ENCODE measurements around the gene RNF31.
"Not testable (repeated sequence)": the region's sequence is repeated elsewhere in the genome, so short reads cannot be mapped to it uniquely, and the experiment has no call there.

The RNF31 gene

DNA sequence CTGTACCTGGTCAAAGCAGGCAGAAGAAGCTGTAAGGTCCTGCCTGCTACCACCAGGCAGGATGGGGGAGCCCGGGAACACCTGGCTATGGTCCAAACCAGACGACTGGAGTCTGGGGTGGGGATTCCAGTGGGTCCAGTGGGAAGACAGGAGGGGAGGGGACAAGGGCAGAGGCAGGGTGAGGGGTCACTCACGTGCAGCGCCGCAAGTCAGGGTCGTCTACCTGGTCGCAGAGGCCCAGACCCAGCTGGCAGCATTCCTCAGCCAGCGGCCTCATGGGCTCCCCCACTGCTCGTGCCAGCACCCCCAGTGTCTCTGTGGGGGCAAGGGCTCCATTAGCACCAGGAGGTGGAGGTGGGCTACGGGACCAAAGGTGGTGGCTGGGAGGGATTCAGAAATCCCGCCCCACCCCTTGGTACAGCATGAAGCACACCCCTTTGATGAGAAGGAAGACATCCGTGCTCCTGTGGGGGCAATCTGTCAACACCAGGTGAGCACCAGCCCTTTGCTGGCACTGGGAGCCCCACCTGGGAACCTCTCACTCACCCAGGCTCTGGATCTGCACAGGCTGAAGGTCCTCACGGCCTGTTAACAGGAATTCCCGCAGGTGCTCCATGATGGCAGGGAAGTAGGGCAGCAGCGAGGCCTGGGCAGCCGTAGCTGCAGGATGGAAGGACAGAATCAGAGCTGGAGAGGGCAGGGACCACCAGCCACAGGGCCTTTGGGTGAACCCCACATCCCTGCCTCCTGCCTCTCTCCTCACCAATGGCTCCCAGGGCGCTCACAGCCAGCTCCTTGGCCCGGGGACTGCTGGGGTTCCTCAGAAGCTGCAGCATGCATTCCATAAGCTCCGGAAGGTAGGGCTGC is 37.0 kb downstream of the RNF31 start:
- no peak for DNase-seq

DNA sequence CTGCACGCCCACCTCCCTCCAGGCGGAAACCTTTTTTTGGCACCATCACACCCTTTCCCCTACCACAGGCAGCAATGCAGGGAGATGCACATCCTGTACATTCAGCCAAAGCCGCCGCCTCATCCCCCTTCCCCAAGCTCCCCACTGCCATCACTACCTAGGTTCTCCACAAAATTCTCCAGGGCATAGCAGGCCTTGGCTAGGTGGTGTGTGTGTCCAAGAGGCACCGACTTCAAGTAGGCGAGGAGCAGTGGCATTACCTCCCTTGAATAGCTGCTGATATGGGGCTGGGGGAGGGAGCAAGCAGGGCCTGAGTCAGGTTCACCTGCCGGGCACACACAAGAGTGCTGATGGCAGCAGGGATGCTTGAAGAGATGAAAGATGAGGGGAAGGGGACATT is 37.7 kb downstream of the RNF31 start:
- DNase-seq: no peak

DNA sequence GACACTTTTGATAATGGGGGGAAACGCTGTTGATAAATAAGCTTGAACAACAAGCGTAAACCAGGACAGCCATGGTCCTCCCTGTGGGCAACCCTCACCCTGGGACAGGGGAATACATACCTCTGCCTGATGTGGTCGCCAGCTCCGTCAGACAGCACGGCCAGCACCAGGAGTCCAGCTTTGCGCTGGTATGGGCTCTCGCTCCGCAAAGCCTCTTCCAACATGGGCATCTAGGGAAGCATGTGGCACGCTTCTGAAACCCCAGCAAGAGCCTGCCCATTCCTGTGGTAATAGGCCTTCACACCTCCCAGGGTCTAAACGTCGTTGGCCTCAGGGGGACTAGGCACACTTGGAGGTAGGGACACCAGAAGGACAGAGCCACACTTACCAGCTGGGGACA is 38.4 kb downstream of the RNF31 start:
- no peak for DNase-seq

DNA sequence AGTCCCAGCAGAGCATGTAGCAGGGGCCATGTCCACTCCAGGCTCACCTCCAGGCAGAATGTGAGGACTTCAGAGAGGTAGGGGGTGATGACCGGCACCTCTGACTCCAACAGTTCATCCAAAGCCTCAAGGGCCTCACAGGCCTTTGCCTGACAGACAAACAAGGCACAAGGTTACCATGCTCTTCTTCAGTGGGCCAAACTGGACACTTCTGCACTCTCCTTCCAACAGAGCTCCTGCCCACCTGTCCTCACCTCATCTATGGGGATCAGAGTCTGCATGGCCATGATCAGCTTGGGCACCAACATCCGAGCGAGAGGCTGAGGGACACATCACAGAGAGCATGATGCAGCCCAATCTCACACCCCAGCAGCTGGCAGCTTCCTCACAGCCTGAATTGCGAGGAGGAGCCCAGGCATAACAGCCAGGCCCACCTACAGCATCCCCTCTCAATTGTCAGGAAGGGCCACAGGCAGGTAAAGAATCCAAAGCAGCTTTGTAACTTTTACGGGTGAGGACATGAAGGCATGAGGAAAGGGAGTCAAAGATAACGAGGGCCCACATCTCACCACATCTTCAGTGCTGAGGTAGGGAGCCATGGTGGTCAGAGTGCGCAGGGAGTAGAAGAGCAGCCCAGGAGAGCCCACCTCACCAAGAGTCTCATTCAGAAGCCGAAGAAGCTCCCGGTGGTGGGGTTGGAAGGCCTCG is 39.7 kb downstream of the RNF31 start:
- DNase-seq: no peak

DNA sequence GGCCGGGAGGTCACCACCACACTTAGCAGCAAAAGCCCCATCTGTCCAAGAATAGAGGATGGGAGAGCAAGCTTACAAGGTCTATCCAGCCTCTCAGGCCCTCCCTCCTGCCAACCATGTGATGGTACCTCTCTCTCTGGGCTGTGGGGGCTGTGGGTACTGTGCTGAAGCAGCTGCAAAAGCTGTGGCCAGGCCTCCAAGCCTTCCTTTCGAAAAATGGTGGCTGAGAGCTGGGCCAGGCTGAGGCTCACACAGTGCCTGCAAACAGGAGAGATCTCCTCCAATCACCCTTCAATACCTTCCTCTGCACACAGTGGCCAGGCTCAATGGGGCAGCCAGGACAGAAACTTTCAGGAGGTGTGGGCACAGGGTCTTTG is 40.2 kb downstream of the RNF31 start:
- DNase-seq: no peak

DNA sequence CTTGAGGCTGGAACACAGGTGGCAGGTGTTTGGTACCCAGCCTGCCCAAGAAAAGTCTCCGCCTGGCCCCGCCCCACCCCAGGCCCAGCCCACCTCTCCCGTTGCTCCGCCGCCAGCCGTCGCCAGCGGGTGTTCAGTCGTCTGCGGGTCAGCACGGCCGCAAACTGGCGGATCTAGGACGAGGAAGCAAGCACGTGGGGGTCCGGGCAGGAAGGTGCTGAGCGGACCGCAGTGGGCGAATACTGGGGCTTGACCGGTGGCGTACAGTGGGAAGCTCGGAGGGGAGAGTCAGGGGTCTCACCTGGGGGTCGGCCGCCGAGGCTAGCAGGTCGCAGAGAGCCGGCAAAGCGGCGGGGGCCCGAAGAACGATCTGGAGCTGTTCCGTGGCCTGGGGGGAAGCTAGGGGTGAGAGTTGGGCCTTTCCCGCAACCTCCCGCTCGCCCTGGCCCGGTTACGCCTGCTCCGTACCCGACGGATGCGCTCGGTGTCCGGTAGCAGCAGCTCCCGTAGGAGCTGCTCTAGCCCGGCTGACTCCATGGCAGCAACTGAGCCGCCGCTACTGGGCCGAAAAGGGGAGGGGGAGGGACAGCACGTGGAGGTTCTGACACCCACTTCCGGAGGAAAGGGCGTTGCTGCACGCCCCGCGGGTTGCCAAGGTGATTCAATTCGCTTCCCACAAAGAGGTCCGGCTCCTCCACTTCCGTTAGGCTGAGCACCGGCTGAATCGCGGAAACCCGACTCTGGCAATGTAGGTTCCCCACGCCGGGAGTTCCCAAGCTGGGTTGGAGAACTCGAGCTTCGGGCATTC is 41.2 kb downstream of the RNF31 start, which contains the start of gene IPO4:
Gene IPO4, minus strand, starts transcription at position 566 of the 808 bp plus-strand sequence. Its CDS starts 29 bp downstream, at position 537.
- DNase-seq: peak; percentile 93 to 96

DNA sequence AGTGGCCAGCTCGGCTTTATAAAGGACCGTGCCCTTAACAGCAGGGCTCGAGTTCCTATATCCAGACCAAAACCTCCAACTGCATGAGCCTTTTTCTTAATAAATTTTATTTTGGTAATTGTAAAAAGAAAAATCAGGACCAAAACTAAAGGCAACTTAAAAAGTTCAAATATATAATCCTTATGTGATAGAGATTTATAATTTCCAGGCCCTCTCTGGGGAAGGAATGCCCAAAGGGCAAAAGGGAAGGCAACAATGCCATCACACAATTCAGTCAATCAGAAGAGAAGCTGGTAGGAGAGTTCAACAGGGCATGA is 41.7 kb downstream of the RNF31 start:
- DNase-seq: no peak

DNA sequence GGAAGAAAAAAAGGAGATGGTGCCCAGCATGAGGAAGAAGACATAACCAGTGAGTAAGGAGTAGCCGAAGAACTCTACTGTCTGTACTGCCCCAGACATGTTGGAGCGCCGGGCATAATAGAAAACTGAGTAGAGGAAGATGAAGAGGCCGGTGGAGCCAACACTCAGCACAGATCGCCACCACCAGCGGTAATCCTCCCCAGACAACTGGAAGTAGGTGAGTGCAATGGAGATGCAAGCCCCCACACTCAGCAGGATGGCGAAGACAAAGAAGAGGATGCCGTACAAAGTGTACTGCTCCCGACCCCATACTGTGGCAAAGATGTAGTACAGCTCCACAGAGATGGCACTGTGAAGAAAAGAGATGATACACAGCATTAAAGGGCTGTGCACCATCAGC is 42.2 kb downstream of the RNF31 start:
- DNase-seq: no peak

DNA sequence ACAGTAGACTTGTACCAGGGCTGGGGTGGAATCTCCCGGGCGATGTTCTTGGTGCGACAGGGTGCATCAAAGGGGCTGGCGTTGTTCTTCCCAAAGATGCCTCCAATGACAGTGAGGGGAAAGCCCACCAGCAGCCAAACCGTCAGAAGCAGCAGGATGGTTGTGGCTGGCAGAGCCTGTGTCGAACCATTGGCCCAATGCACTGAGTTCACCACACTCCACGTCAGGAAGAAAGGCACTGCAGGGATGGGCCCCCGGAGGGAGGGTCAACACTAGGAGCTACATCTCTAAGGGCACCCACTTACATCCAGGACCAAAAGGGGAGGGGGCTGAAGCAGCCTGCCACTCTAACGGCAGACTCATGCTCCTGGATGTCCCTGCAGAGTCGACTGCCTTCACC is 43.1 kb downstream of the RNF31 start:
- no peak for DNase-seq

DNA sequence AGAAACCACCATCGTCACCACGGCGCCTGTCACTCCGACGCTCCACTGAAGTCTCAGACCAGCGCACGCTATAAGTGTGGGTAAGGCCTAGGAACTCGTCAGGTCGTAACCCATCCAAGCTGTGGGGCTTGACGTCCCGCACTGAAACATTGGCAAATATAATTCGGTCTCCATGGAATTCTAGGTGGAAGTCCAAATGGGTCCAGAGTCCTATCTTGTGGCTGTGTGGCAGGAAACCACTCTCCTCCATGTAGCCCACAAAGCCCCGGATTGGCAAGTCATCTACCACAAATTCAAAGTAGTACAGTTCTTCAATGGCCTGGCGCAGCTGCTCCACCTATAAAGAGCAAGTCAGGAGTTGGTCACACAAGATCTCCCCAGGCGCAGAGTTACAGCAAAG is 45.6 kb downstream of the RNF31 start:
- DNase-seq: no peak

DNA sequence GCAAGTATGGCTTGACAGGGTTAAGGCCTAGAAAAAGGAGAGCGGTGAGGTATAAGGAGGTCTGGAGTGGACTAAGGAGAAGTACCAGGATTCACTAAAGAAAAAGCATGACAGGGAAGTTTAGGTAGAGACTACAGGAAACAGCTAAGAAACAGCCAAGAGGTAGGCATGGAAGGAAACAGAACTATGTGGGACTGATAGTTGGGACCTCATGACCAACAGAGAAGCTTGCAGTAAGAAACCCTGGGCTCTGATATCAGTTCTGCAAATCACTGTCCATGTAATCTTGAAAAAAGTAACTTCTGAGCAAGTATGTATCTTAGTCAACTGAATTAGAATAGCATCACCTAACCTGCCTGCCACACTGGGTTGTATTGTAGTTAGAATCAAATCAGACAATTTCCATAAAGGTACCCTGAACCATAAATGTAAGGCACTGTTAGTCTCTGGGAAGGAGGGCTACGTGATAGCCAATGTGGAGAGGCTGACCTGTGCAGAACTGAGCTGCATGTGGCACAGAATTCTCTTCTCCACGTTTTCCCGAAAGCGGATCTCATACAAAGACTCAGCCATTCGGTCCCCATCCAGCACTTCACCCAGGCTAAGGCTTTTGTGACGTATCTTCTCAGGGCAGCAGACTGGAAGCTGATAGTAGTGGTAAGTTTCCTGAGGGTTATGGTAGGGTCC is 47.0 kb downstream of the RNF31 start:
- DNase-seq: no peak

DNA sequence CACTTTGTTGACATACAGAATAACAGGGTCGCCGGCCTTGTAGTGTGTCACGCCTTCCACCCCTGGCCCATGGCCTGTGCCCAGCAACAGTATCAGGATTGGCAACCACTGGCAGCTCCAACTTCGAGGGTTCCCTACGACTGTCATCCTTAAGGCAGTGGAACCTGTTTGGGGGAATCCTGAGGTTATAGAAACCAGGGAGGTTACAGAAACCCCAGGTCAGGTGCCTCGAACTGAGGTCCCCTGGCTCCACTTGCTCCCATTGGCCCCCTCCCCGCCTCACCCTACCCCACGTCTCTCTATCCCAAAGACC is 47.5 kb downstream of the RNF31 start:
- no peak for DNase-seq

DNA sequence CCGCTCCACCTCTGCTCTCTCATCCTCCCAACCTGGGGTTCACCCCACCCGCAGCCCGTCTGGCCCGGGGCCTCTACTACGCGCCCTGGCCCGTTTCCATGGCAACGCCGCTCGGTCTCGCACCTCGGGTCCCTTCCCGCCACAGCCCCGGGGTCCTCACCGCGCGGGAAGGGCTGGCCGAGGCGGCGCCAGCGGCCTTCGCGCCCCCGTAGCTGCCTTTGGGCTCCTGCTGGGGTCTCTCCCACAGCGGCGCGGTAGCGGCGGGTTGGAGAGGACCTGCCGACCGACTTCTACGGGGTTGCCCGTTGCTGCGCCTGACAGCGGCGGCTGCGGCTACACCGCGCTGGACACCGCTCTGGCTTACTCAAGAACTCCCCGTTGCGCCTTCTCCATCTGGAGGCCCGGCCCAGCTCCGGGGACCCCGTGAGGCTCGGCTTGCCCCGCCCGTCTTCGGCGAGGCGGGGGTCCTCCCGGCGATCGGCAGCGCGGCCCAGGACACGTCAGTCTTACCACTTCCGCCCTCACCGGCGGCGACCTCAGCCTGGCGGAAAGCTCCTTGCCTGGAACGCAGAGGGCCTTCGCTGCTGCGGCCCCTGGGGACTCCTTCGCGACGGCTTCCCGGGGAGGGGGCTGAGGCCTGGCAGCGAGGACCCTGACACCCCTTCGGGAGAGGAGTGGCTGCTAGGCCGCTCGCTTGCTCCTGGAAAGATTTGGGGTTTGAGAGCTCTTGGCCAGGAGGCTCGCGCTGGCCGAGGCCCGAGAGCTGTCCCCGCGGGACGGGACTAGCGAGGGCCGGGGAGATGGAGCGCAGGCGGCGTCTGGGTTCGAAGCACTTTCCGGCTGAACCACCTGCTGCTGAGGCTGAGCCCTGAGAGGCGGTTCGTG is 48.1 kb downstream of the RNF31 start, which contains the start of gene TM9SF1:
Gene TM9SF1, minus strand, starts transcription at position 256 of the 885 bp plus-strand sequence. CDS start 422 bp downstream, outside the sequence.
- peak; percentile 86 for DNase-seq

DNA sequence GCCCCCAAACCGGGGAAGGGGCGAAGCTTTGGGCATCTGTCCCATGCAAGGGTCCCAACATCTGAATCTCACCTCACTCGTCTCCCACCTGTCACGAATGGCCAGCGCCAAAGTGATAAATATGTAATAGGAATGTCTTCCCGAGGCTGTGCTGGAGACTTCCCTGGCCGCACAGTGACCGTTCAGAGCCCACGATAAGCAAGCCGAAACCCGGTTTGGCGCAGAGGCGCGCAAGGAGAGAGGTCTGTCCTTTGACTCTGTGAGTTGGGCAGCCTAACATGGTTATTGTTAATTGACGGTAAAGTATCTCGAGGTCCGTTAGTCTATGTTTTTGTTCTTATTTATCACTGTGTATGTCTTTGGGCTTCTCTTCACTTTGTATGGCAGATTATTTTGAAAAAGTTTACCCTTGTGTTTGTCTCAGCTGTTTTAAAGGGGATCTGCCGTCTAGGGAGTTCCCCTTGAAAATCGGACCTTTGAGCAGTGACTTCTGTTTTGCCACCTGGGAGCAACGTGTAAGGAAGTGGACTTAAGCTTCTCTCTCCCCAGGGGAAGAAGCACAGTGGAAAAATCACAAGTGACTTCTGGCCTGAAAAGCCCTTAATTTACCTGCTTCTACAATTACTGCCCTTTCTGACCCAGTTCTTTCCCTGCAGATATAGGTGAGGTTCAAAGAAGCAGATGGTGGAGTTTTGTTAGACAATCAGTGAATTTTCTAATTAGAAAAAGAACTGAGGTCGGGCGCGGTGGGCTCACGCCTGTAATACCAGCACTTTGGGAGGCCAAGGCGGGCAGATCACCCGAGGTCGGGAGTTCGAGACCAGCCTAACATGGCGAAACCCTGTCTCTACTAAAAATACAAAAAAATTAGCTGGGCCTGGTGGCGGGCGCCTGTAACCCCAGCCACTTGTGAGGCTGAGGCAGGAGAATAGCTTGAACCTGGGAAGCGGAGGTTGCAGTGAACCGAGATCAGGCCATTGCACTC is 49.1 kb downstream of the RNF31 start:
- DNase-seq: no peak

DNA sequence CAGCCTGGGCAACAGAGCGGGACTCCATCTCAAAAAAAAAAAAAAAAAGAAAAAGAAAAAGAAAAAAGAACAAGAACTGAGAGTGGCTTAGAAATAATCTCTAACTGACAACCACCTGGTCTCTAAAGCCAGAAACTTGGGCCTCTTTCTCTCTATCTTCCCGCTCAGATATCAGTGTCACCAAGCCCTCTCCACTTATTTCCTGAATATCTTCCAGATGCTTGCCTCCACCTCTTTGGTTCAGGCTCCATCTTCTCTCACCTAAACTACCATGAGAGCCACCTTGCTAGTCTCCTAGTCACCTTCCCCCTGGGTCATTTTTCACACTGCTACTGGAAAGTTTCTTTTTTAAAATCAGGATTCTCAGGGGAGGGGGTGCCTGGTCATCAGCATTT is 49.8 kb downstream of the RNF31 start:
- DNase-seq: no peak

DNA sequence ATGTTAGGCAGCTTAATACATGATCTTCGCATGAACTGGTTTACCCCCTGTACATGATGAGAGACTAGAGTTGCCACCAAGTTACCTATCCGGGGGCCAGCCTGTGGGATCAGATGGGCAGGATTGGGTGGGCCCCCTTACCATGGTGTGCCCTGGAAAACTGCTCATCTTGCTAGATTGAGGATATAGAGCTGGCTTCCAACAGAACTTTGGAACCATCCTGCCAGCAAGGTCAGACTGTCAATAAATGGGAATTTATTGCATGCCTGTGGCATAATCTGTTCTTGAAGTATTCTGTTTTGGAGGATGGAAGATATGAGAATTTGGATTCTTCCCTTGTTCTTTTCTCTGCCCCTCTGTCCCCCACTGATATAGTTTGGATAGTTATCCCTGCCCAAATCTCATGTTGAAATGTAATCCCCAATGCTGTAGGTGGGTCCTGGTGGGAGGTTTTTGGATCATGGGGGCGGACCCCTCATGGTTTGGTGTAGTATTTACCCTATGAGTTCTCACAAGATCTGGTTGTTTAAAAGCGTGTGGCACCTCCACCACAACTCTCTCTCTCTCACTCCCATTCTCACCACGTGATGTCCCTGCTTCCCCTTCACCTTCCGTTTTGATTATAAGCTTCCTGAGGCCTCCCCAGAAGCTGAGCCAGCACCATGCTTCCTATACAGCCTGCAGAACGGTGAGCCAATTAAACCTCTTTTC is 51.7 kb downstream of the RNF31 start:
- DNase-seq: no peak

DNA sequence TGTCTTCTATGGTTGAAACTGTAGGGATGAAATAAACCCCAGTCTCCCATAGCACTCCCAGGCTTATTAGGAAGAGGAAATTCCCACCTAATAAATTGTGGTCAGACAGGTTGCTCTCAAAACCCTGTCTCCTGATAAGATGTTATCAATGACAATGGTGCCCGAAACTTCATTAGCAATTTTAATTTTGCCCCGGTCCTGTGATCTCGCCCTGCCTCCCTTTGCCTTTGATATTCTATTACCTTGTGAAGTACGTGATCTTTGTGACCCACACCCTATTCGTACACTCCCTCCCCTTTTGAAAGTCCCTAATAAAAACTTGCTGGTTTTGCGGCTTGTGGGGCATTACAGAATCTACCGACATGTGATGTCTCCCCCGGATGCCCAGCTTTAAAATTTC is 55.2 kb downstream of the RNF31 start:
- DNase-seq: not testable (repeated sequence)

DNA sequence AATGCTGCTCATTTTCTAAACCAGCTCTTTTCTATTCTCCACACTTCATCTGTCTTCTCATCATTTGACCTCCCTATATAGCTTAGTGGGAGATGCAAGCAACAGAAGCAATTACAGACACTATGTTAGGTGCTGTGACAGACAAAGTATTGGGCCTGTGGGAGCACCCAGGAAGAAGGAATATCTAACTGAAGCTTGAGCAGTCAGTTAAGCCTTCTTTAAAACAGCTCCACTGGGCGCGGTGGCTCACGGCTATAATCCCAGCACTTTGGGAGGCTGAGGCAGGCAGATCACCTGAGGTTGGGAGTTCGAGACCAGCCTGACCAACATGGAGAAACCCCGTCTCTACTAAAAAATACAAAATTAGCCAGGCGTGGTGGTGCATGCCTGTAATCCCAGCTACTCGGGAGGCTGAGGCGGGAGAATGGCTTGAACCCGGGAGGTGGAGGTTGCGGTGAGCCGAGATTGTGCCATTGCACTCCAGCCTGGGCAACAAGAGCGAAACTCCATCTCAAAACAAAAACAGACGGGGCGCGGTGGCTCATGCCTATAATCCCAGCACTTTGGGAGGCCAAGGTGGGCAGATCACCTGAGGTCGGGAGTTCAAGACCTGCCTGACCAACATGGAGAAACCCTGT is 56.1 kb downstream of the RNF31 start:
- not testable (repeated sequence) for DNase-seq

All from stimulated activated CD4-positive, alpha-beta T cell treated with anti-CD3 and anti-CD28 coated beads, Interleukin-2, amount 100 ng/mL, for 24 hours (primary cell).